IMR-90 (cell line): ENCODE results near the gene ITPRIP. TPM values are rescaled to one million over a fixed set of nuclear protein-coding genes. Genes with fewer than 3 reads are reported as not detected.

Experiments
- ATAC-seq: fragments of 200-7000 bp; cut with Tn5 transposase; 2 replicates; pipeline ENCODE4 v1.9.1; 2020; ENCODE audit warnings: low read depth, mild to moderate bottlenecking, moderate library complexity
- BruUV-seq: library from RNA; stranded (reverse); fragments of 400-500 nt; replicated peaks from 2 replicates; lab custom pipeline; 2021; lab: Mats Ljungman, UMichigan
- CTCF ChIA-PET: fragments of 300-600 bp; formaldehyde crosslinking; extraction: SDS; loops from one replicate; lab custom pipeline; 2021; ENCODE audit warnings: antibody characterized with exemption; lab: Yijun Ruan, JAX
- POLR2A ChIA-PET: fragments of 300-600 bp; sonication (Branson Sonifier 250); formaldehyde crosslinking; loops from one replicate; lab custom pipeline; 2022; ENCODE audit warnings: antibody characterized with exemption; ENCODE audit not compliant: unreplicated experiment; lab: Charles Lee
- DNase-seq: peaks from one replicate; pipeline ENCODE4 v3.0.0; 2013
- H2AFZ ChIP-seq: replicated peaks from 2 replicates; pipeline ENCODE3; 2013; ENCODE audit warnings: low read length, mild to moderate bottlenecking; ENCODE audit not compliant: poor library complexity
- H2AK5ac ChIP-seq: 2 replicates; pipeline ENCODE4 v1.6.1; 2013; ENCODE audit warnings: low read depth, low read length, inconsistent platforms
- H2AK9ac ChIP-seq: replicated peaks from 2 replicates; pipeline ENCODE3; 2013; ENCODE audit warnings: mild to moderate bottlenecking, low read depth, low read length, moderate library complexity; ENCODE audit not compliant: poor library complexity
- H2BK120ac ChIP-seq: 2 replicates; pipeline ENCODE4 v1.6.1; 2013; ENCODE audit warnings: low read depth, low read length, inconsistent platforms
- H2BK15ac ChIP-seq: 3 replicates; pipeline ENCODE4 v1.6.1; 2013; ENCODE audit warnings: low read depth, low read length, inconsistent platforms
- H2BK20ac ChIP-seq: 2 replicates; pipeline ENCODE4 v1.6.1; 2013; ENCODE audit warnings: low read depth, mild to moderate bottlenecking, inconsistent platforms, low read length, moderate library complexity
- H2BK5ac ChIP-seq: 2 replicates; pipeline ENCODE4 v1.6.1; 2013; ENCODE audit warnings: mild to moderate bottlenecking, low read depth, low read length, inconsistent platforms; ENCODE audit not compliant: poor library complexity, severe bottlenecking
- H3K14ac ChIP-seq: replicated peaks from 2 replicates; pipeline ENCODE4 v1.6.1; 2013; ENCODE audit warnings: low read depth, low read length, inconsistent platforms
- H3K18ac ChIP-seq: 2 replicates; pipeline ENCODE4 v1.6.1; 2013; ENCODE audit warnings: low read depth, low read length, control low read depth
- H3K23ac ChIP-seq: 2 replicates; pipeline ENCODE4 v1.6.1; 2013; ENCODE audit warnings: low read depth, low read length, inconsistent platforms
- H3K27ac ChIP-seq: 2 replicates; pipeline ENCODE4 v1.5.1; 2013; ENCODE audit warnings: mild to moderate bottlenecking, control low read depth, low read length; ENCODE audit not compliant: insufficient read depth
- H3K27me3 ChIP-seq: 2 replicates; pipeline ENCODE4 v1.6.1; 2013; ENCODE audit warnings: low read length; ENCODE audit not compliant: control insufficient read depth, insufficient read depth
- H3K36me3 ChIP-seq: 2 replicates; pipeline ENCODE4 v1.6.1; 2013; ENCODE audit warnings: low read length, mixed read lengths; ENCODE audit not compliant: control insufficient read depth, insufficient read depth
- H3K4ac ChIP-seq: 2 replicates; pipeline ENCODE4 v1.6.1; 2013; ENCODE audit warnings: low read depth, low read length, inconsistent platforms
- H3K4me1 ChIP-seq: 2 replicates; pipeline ENCODE4 v1.6.1; 2013; ENCODE audit warnings: low read length, mixed read lengths; ENCODE audit not compliant: control insufficient read depth, insufficient read depth
- H3K4me2 ChIP-seq: 2 replicates; pipeline ENCODE4 v1.6.1; 2013; ENCODE audit warnings: low read depth, mild to moderate bottlenecking, control low read depth, low read length, moderate library complexity
- H3K4me3 ChIP-seq: 2 replicates; pipeline ENCODE4 v1.5.1; 2013; ENCODE audit warnings: low read depth, mild to moderate bottlenecking, control low read depth, low read length, moderate library complexity; ENCODE audit not compliant: insufficient read depth
- H3K56ac ChIP-seq: 2 replicates; pipeline ENCODE4 v1.6.1; 2013; ENCODE audit warnings: low read length, inconsistent platforms; ENCODE audit not compliant: insufficient read depth; ENCODE audit errors: extremely low read depth
- H3K79me1 ChIP-seq, 2 experiments: 2 replicates each; pipeline ENCODE4 v1.6.1; 2013; ENCODE audit warnings: low read length in 2 of 2, inconsistent platforms in 1 of 2, low read depth in 1 of 2
- H3K9ac ChIP-seq: 2 replicates; pipeline ENCODE4 v1.6.1; 2013; ENCODE audit warnings: low read depth, low read length, control low read depth
- H3K9me1 ChIP-seq: 2 replicates; pipeline ENCODE4 v1.6.1; 2013; ENCODE audit warnings: low read length, inconsistent platforms; ENCODE audit not compliant: insufficient read depth
- H3K9me3 ChIP-seq: 2 replicates; pipeline ENCODE4 v1.6.1; 2013; ENCODE audit warnings: low read length; ENCODE audit not compliant: control insufficient read depth, insufficient read depth
- H4K20me1 ChIP-seq: 2 replicates; pipeline ENCODE4 v1.6.1; 2013; ENCODE audit warnings: low read length, inconsistent platforms; ENCODE audit not compliant: insufficient read depth
- H4K5ac ChIP-seq: 2 replicates; pipeline ENCODE4 v1.6.1; 2013; ENCODE audit warnings: mild to moderate bottlenecking, low read depth, low read length, control low read depth
- H4K8ac ChIP-seq, 2 experiments: 2 replicates each; pipeline ENCODE4 v1.6.1; 2013; ENCODE audit warnings: low read depth in 2 of 2, low read length in 2 of 2, control low read depth in 1 of 2, inconsistent platforms in 1 of 2
- H4K91ac ChIP-seq: 2 replicates; pipeline ENCODE4 v1.6.1; 2013; ENCODE audit warnings: low read depth, low read length, inconsistent platforms; ENCODE audit not compliant: insufficient read depth
- BHLHE40 ChIP-seq: fragments of 150-350 bp; IDR thresholded peaks from 2 replicates; pipeline ENCODE4 v1.6.1; 2016; ENCODE audit warnings: mild to moderate bottlenecking, low read depth, low read length
- CEBPB ChIP-seq: IDR thresholded peaks from 2 replicates; pipeline ENCODE4 v1.6.1; 2012; ENCODE audit warnings: low read depth, low read length, improper control_type of control experiment
- CHD1 ChIP-seq: IDR thresholded peaks from 2 replicates; pipeline ENCODE4 v1.6.1; 2012; ENCODE audit warnings: low read depth, low read length, improper control_type of control experiment
- FOS ChIP-seq: fragments of 150-350 bp; IDR thresholded peaks from 2 replicates; pipeline ENCODE4 v1.6.1; 2016; ENCODE audit warnings: low read depth, low read length
- MAFK ChIP-seq: IDR thresholded peaks from 2 replicates; pipeline ENCODE4 v1.6.1; 2012; ENCODE audit warnings: low read depth, low read length, improper control_type of control experiment
- MXI1 ChIP-seq: IDR thresholded peaks from 2 replicates; pipeline ENCODE4 v1.6.1; 2012; ENCODE audit warnings: low read depth, mild to moderate bottlenecking, low read length, moderate library complexity, borderline replicate concordance
- NFE2L2 ChIP-seq: fragments of 150-350 bp; IDR thresholded peaks from 2 replicates; pipeline ENCODE4 v1.6.1; 2016; ENCODE audit warnings: low read depth, mild to moderate bottlenecking, low read length
- POLR2A ChIP-seq: IDR thresholded peaks from 2 replicates; pipeline ENCODE4 v1.6.1; 2012; ENCODE audit warnings: mild to moderate bottlenecking, low read depth, low read length
- RAD21 ChIP-seq: IDR thresholded peaks from 2 replicates; pipeline ENCODE4 v1.6.1; 2012; ENCODE audit warnings: low read length, improper control_type of control experiment
- RCOR1 ChIP-seq: IDR thresholded peaks from 2 replicates; pipeline ENCODE4 v1.6.1; 2012; ENCODE audit warnings: mild to moderate bottlenecking, low read length, improper control_type of control experiment; ENCODE audit not compliant: insufficient replicate concordance
- RFX5 ChIP-seq: IDR thresholded peaks from 2 replicates; pipeline ENCODE4 v1.8.0; 2012; ENCODE audit warnings: low read depth, mild to moderate bottlenecking, low read length, moderate library complexity
- WGBS, 2 experiments: methylation state at CpG; one replicate each; pipeline versions ENCODE4 v1.1.5 to v1.1.7; 2013; ENCODE audit warnings: missing lambda C conversion rate in 2 of 2; ENCODE audit not compliant: insufficient read length in 1 of 2; ENCODE audit errors: extremely low coverage in 2 of 2; 5-methylcytosine and 5-hydroxymethylcytosine counted together
- dilution Hi-C: fragments of 300-500 bp; cut with HindIII; formaldehyde crosslinking; loops from one replicate; pipeline ENCODE4 v1.14.3; 2018; ENCODE audit warnings: low sequenced_read_pairs; ENCODE audit not compliant: unreplicated experiment
- in situ Hi-C: fragments of 300-500 bp; cut with MboI; formaldehyde crosslinking; loops from 3 replicates; pipeline ENCODE4 v1.14.3; 2019; ENCODE audit warnings: low sequenced_read_pairs, inconsistent platforms, mixed read lengths
- intact Hi-C: fragments of 100-400 bp; cut with micrococcal nuclease; formaldehyde crosslinking; loops from 2 replicates; pipeline ENCODE4 v1.10.0; 2022
- polyA plus RNA-seq, 3 experiments: library from polyadenylated mRNA; depleted of rRNA; stranded (reverse); fragments of >200 nt; gene quantifications; 2 replicates each; pipeline ENCODE4 v1.2.3, GENCODE V29; 2012; ENCODE audit warnings: low replicate concordance in 1 of 3
- total RNA-seq: library from RNA; depleted of rRNA; stranded (reverse); fragments of >200 nt; gene quantifications from 2 replicates; pipeline ENCODE4 v1.2.3, GENCODE V29; 2012
- TF ChIP-seq, protein P1 (sequence below): fragments of 150-350 bp; IDR thresholded peaks from 2 replicates; pipeline ENCODE4 v1.6.1; 2017; ENCODE audit warnings: mild to moderate bottlenecking, antibody characterized with exemption, low read length, low read depth

Gene ITPRIP
- total and polyA plus RNA-seq, 2 of the 4 experiments (the other 2 are of a cell fraction) = 7.5 to 31.9 TPM

DNA sequence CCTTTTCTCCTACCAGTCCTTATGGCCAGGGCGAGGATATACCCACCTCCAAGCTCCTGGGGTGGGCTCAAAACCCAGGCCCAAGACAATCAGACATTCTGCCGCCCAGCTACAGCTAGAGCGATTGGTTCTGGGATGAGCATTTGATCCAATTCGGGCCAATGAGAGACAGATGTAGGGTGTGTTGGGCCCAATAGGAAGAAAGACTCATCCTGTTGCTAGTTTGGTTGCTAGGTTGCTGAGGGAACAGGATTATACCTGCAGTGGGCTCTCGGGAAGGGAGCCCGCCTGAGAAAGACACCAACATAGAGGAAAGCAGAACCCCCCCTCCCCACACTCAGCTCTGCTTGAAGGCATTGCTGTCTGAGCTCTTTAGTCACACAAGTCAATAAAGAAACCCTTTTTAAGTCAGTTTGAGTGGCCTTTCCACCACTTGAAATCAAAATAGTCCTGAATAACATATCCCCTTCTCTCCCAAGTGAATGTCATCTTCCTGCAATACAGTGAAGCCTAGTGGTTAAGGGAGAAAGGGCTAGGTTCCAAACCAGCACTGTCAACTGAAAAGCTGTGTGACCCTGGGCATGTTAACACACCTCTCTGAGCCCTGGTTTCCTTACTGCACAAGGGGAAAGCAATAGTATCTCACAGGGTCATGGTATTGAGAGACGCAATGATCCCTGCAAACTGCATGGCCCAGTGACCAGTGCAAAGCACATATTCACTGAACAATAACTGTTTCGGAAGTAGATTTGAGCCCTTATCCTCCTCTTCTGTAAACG, 21.8 kb downstream of the ITPRIP start (continued):
- no peak for TF ChIP-seq FOS
- no peak for TF ChIP-seq MAFK
- no peak for TF ChIP-seq BHLHE40

DNA sequence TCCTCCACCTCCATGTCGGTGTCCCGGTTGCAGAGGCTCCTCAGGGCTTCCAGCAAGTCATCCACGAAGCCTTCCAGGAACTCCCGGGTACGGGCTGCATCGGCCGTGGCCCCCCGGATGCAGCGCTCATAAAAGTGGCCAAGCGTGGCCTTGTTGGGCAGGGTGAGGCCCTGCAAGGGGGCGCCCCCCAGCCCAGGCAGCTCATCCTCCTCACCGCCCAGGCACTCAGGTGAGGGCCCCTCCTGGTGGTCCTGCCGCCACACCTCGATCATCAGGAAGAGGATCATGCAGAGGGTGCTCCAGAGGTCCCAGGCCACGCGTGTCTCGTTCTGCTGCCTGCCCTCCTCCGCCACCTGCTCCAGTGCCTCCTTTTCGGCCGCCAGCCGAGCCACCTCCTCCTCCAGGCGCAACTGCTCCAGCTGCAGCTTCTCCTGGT, 22.8 kb downstream of the ITPRIP start:
- no peak overlapping the region for H2AK9ac ChIP-seq
- H2BK15ac ChIP-seq = no peak overlapping the region
- DNase-seq (no peak), ATAC-seq (no peak)
- peaks cover 26 to 97% of the 10 kb centered on the region in 2 experiments for H3K79me1 ChIP-seq
- no peak overlapping the region for H3K9ac ChIP-seq
- H4K8ac ChIP-seq = no peak overlapping the region
- dilution Hi-C loops = no loop called here
- peaks cover 86% of the 10 kb centered on the region for H4K20me1 ChIP-seq
- no peak overlapping the region for H3K4me2 ChIP-seq
- H4K91ac ChIP-seq = no peak overlapping the region
- H3K9me3 ChIP-seq = no peaks in the 10 kb centered on the region
- no TSS peak for BruUV-seq
- no peak overlapping the region for H2AFZ ChIP-seq
- H3K18ac ChIP-seq = no peak overlapping the region
- intact Hi-C loops = no loop called here
- H2BK20ac ChIP-seq = no peak overlapping the region
- TF ChIP-seq CHD1 = no peak
- TF ChIP-seq RFX5 = no peak
- TF ChIP-seq MXI1 = no peak
- no peak for TF ChIP-seq CEBPB
- TF ChIP-seq, protein P1, sequence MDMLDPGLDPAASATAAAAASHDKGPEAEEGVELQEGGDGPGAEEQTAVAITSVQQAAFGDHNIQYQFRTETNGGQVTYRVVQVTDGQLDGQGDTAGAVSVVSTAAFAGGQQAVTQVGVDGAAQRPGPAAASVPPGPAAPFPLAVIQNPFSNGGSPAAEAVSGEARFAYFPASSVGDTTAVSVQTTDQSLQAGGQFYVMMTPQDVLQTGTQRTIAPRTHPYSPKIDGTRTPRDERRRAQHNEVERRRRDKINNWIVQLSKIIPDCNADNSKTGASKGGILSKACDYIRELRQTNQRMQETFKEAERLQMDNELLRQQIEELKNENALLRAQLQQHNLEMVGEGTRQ = no peak
- no peak for TF ChIP-seq BHLHE40
- no peak for TF ChIP-seq POLR2A
- no peak for TF ChIP-seq NFE2L2
- no peak for TF ChIP-seq FOS
- no peak for TF ChIP-seq RCOR1
- no peak for TF ChIP-seq MAFK
- no peak for TF ChIP-seq RAD21
- no peak overlapping the region for H2AK5ac ChIP-seq
- POLR2A ChIA-PET = interaction anchor here (0.6 kb wide), 1 partner anchor 15 kb away, joined by 3 read pairs; no protein-coding TSS in a partner anchor
- peaks cover 38% of the 10 kb centered on the region for H3K4me1 ChIP-seq
- CTCF ChIA-PET = no interaction called here
- in situ Hi-C loops = no loop called here
- no peak overlapping the region for H3K23ac ChIP-seq
- no peak overlapping the region for H2BK120ac ChIP-seq
- H3K4ac ChIP-seq = no peak overlapping the region
- 98% methylated on average over 22 of the region's 22 CpGs; no CpG with 5 or more reads in 1 of the 2 experiments for WGBS, 2 experiments
- no peak overlapping the region for H2BK5ac ChIP-seq
- no peak overlapping the region for H4K5ac ChIP-seq
- no peaks in the 10 kb centered on the region for H3K27me3 ChIP-seq
- H3K14ac ChIP-seq = no peak overlapping the region
- no peak overlapping the region for H3K56ac ChIP-seq
- H3K9me1 ChIP-seq = peaks cover 53% of the 10 kb centered on the region
- no peak overlapping the region for H3K4me3 ChIP-seq
- peaks cover 45% of the 10 kb centered on the region for H3K36me3 ChIP-seq
- no peak overlapping the region for H3K27ac ChIP-seq
